HG03558 (cell line): ENCODE measurements around the gene TGFBRAP1.

Experiments used
- ATAC-seq: cut with Tn5 transposase; IDR thresholded peaks from one replicate; pipeline ENCODE4 v1.9.1; 2021; ENCODE audit warnings: moderate number of reproducible peaks; ENCODE audit not compliant: unreplicated experiment; ENCODE audit errors: extremely low read depth

Gene TGFBRAP1

DNA sequence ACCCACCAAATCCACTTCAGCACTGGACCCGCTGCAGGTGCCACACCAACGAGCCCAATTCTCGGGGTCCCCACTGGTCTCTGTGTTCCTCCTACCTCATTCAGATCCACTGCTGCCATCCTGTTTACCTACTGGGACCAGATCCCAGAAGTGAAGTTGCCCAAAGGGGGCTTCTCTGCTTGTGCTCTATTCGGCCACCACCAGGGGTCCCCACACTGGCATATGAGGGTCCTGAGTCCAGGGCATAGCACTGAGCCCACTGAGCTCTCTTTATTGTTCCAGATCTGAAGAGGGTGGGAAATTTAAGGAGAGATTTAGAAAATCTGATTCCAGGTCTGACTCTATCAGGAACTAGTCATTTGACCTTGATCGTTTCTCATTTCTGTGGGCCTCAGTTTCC, 85.6 kb downstream of the TGFBRAP1 start:
- ATAC-seq = no peak

DNA sequence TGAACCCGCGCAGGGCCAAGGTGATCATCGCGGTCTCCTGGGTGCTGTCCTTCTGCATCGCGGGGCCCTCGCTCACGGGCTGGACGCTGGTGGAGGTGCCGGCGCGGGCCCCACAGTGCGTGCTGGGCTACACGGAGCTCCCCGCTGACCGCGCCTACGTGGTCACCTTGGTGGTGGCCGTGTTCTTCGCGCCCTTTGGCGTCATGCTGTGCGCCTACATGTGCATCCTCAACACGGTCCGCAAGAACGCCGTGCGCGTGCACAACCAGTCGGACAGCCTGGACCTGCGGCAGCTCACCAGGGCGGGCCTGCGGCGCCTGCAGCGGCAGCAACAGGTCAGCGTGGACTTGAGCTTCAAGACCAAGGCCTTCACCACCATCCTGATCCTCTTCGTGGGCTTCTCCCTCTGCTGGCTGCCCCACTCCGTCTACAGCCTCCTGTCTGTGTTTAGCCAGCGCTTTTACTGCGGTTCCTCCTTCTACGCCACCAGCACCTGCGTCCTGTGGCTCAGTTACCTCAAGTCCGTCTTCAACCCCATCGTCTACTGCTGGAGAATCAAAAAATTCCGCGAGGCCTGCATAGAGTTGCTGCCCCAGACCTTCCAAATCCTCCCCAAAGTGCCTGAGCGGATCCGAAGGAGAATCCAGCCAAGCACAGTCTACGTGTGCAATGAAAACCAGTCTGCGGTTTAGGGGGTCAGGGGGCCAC, 87.1 kb downstream of the TGFBRAP1 start:
- ATAC-seq = no peak

DNA sequence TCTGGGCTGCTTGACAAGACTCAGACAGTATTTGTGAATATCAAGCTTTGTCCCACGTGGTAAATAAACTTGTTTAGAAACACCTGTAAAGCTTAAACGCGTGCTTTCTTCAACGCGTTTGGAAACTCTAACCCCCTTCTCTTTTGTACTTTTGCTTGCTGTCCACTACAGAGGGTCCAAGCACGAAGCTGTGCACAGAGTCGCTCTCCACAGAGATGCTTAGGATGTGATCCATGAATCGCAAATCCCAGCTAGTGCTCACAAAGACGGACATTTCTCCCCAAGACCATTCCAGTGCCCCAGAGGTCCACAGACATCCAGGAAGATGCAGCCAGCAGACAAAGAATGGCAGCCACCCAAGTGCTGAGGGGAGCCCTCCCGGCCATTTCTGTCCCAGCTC, 88.1 kb downstream of the TGFBRAP1 start, which contains the start of gene GPR45:
Gene GPR45 (plus strand): TSS at position 301 of the 400 bp plus-strand sequence. CDS start 116 bp downstream, outside the sequence.
- no peak for ATAC-seq

DNA sequence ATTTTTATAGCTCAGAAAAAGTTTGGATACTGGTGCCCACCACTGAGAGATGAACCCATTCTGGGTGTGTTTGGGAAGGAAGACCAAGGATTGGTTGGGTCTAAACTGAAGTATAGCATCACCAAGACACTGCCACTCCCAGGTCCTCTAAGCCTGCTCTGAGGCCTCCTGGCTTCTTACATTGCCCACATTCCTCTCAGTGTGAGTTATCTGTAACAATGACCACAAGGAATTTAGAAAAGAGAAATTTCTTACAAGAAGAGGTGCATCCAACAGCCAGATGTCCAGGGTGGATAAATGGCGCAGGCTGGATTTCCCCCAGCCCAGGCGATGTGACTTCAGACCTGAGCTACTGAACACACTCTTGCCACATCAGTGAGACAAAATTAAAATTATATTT, 89.6 kb downstream of the TGFBRAP1 start:
- ATAC-seq = no peak

DNA sequence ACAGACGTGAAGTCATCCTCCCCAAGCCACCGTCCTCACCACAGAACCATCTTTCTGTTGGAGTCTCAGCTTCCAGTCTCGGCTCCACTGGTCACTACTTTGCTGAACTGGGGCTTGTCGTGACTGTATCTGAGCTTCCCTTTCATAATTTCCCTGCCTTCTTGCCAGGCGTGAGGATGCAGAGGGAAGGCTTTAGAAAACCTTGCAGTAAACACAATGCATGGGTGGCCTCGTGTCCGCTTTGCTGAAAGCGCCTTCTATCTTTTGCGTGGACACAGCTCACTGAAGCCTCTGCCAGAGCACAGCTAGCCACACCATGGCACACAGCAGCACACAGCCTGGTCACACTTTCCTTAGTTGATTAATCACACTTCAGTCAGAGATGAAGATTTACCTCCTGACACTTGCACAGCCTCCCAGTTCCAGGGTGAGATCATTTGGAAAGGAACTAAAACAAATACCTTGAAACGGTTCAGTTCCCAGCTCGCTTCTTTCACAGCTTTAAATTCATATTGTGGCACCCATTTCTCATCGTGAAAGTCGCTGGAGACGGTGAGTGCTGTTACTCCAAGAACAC, 90.8 kb downstream of the TGFBRAP1 start:
- no peak for ATAC-seq

DNA sequence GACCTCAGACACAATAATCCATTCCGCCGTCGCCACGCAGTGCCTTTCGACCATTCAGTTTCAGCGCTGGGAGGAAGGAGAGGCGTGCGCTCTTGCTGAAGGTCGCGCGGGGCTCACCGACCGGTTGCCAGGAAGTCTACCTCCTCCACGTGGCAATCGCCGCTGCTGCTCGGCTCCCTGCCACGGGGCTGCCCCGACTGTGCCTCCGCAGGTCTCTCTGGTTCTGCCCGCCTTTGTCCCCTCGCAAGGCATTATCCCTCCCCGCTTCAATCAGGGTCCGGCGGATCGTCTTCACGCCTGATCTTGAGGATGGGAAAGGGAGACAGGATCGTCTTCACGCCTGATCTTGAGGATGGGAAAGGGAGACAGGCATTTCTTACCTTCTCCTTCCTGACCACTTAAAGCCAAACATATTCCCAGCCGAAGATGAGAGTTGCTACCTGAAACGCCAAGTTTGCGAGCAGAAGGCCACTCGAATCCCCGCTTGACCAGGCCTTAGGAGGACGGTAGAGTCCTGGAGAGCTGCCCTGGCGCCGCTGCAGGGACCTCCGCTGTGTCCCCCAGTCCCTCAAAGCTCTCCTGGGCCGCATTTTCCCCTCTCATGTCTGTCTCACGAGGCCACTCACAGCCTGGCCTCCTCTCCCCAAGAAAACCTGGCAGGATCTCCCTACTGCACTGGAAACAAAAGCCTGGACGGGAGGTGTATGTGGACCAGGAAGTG, 92.3 kb downstream of the TGFBRAP1 start:
- no peak for ATAC-seq

DNA sequence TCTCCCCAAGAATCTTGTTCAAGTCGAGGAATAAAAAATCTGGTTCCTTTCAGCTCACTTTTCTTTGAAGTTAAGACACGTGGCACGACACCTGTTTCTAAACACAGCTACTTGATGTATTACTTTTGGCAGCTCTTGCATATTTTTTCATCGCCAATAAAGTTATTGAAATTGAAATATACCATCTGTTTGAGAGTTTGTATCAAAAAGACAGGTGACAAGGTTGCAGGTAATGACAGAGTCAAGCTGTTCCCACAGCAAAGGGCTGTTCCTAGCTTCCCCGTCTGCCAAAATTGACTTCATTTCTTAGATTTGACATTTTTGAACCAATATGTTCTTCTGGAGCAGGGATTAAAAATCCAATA, 93.5 kb downstream of the TGFBRAP1 start:
- ATAC-seq = no peak

DNA sequence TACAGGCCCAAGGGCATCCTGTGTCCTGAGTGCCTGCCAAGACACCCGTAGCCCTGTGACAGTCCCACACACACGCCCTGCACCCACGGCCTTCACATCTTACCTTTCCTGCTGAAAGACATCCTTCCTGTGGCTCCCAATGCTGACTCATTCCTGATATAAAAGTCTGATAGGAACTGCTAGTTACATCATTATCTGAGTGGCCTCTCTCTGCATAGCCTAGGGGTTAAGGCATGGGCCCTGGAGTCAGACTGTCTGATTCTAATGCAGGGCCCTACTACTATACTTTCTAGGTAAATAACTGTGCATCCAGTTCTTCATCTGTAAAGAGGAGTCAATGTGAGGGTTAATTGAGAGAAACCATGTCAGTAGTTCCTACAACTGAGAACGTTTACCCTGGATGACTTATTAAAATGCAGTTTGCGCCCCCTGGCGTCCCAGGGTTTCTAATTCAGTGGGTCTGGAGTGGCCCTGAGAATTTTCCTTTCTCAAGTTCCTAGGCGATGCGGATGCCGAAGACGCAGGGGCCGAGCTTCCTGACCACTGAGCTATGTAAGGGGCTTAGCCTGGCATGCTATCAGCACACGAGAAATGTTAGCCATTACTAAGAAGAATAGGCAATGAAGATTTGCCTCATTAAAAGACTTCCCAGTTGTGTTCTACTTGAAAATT, 94.0 kb downstream of the TGFBRAP1 start:
- peak; percentile 68 for ATAC-seq

DNA sequence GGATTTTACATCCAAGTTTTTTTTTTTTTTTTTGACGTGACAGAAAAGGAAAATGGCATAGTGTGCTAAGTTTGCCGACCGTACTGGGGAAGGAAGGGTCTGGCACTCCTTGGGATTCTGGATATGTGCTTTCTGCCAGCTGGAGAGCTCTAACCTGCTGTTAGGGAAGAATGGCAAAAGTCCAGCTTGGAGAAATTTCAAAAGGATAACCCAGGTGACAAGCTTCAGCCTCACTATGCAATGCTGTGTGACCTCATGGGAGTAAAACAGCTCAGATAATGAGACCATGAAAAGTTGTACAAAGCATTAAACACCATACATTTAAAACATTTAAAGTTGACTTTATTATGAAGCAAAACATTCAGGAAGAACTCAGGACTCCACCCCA, 98.3 kb downstream of the TGFBRAP1 start:
- ATAC-seq = no peak

DNA sequence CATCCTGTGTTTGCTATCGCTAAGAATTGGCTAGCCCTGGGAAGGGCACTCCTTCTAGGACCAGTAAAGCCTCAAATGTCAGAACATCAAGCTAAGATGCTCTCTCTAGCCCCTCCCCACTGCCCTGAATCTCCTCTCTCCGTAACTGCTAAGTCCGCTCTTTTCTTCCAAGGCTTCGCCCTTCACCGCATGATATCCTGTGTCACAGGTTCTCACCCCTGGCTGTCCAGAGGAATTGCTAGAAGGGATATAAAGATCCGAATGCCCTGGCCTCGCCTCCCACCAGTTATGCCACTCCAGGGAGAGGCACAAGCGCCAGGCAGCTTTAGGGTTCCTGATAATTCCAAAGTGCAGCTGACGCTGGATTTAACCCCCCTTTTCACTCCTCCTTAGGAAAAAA, 105.1 kb downstream of the TGFBRAP1 start:
- no peak for ATAC-seq

DNA sequence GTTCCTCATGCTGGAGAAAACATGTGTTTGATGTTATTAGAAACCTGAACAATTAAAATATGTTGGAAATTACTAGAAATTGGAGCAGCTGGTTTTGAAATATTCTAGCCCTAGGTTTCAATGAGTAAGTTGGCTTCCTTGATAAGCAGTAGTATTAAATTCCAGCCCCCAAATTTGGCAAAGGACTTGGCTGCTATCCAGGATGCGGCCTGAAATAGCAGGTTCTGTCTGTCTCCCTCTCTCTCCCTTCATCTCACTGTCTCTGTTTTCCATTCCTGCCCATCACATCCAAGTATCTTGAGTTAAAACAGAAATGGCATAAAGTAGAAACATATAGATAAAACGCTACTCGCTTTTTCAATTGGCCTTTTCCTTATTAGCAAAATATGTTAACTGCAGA, 108.9 kb downstream of the TGFBRAP1 start:
- no peak for ATAC-seq

DNA sequence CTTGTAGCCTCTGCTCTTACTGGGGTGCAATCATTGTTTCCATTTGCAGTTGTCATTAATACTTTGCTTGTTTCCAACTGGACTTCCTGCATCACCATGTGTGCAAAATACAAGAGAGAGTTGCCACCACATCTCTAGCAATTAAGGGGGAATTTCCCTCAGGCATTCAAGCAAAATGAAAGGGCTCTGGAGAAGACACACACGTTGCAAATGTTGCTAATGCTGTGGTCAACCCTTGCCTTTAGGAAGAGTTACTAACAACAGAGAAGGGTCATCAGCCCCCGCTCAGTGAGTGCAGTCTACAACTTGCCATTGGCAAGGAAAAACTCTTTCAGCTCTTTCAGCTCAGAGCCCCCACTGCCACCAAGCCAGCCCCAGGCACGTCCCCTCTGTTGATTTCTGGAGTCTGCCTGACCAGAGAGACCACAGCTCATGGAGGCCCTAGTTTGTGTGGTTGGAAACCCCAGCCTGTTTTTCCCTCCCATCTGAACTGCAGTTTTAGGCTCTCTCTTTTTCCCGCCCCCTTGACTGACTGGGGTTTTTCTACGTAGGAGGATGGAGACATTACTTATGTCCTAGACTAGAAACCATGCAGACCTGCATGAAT, 113.8 kb downstream of the TGFBRAP1 start:
- ATAC-seq = no peak
